ENCODE results near the gene IL16.

- TF ChIP-seq CTCF (IDR thresholded peaks at IDR 0.05) (no peak), POLR2A (IDR thresholded peaks at IDR 0.05) (no peak)
Measured at GRCh38 chr15:81297603-81298575, 101.2 kb downstream of the IL16 start.
